Peyer's patch (tissue), 4 donors: Measurements from ENCODE around the gene LRIG3. TPM values are rescaled to one million over a fixed set of nuclear protein-coding genes. Genes with fewer than 3 reads are reported as not detected.

ENCODE experiments used
- DNase-seq, 3 donors: peaks; one replicate each; pipeline ENCODE4 v3.0.0-alpha.2; 2017 to 2019
- H3K27ac ChIP-seq, 4 donors: fragments of 200-600 bp; sonication (generic); one replicate each; pipeline ENCODE4 v1.5.1; 2016 to 2019
- H3K27me3 ChIP-seq, 2 donors: fragments of 200-600 bp; sonication (generic); one replicate each; pipeline ENCODE4 v1.5.1; 2019
- H3K36me3 ChIP-seq, 3 donors: fragments of 200-600 bp; sonication (generic); one replicate each; pipeline ENCODE4 v1.5.1; 2016 to 2019
- H3K4me1 ChIP-seq, 4 donors: fragments of 200-600 bp; sonication (generic); one replicate each; pipeline ENCODE4 v1.5.1; 2016 to 2019
- H3K4me3 ChIP-seq, 4 donors: fragments of 200-600 bp; sonication (generic); 1 replicate in 3 of 4; 2 replicates in 1 of 4; pipeline ENCODE4 v1.5.1; 2016 to 2019; ENCODE audit warnings: mild to moderate bottlenecking in 1 of 4
- H3K9me3 ChIP-seq, 4 donors: fragments of 200-600 bp; sonication (generic); one replicate each; pipeline ENCODE4 v1.5.1; 2016 to 2019; ENCODE audit warnings: mild to moderate bottlenecking in 1 of 4
- CTCF ChIP-seq, 6 experiments: fragments of 450-650 bp in 4 of 6; fragments of 200-600 bp in 2 of 6; sonication (generic) in 1 of 6; IDR thresholded peaks; one replicate each; pipeline ENCODE4 v1.5.1; 2017 to 2019; ENCODE audit warnings: antibody characterized with exemption in 6 of 6, mild to moderate bottlenecking in 3 of 6, moderate library complexity in 1 of 6
- POLR2A ChIP-seq, 2 donors: fragments of 450-650 bp; IDR thresholded peaks; one replicate each; pipeline ENCODE4 v1.5.1; 2017; ENCODE audit warnings: antibody characterized with exemption in 2 of 2, mild to moderate bottlenecking in 2 of 2, moderate library complexity in 2 of 2
- total RNA-seq, 4 donors: library from RNA; depleted of rRNA; stranded (reverse); fragments of >200 nt; gene quantifications; one replicate each; pipeline ENCODE4 v1.1.0, GENCODE V29; 2016

The LRIG3 gene
- total RNA-seq, 4 donors from 2014 or later, result 56.9 to 136 (median 69.8) TPM

GRCh38 chr12:58883576-58884334 lies 36.5 kb downstream of the LRIG3 start:
- H3K27me3 ChIP-seq, result no peaks in the 10 kb centered on the region
- H3K4me3 ChIP-seq, result no peak overlapping the region
- peaks cover 0 to 92% (median 0%) of the 10 kb centered on the region in 3 donors for H3K36me3 ChIP-seq
- no peaks in the 10 kb centered on the region for H3K4me1 ChIP-seq
- no peaks in the 10 kb centered on the region for H3K9me3 ChIP-seq
- no peak for DNase-seq
- no peak overlapping the region for H3K27ac ChIP-seq
- no peak for TF ChIP-seq POLR2A (IDR thresholded peaks at IDR 0.05)
- TF ChIP-seq CTCF (IDR thresholded peaks at IDR 0.05), result no peak

- H3K27me3 ChIP-seq, result no peaks in the 10 kb centered on the region
- H3K9me3 ChIP-seq, result no peaks in the 10 kb centered on the region
- DNase-seq, result no peak
- no peak overlapping the region for H3K27ac ChIP-seq
- no peak for TF ChIP-seq POLR2A (IDR thresholded peaks at IDR 0.05)
- TF ChIP-seq CTCF (IDR thresholded peaks at IDR 0.05), result no peak
- H3K36me3 ChIP-seq, result peaks cover 0 to 92% (median 0%) of the 10 kb centered on the region in 3 donors
- no peak overlapping the region for H3K4me3 ChIP-seq
- no peaks in the 10 kb centered on the region for H3K4me1 ChIP-seq
These were observed 37.5 kb downstream of the LRIG3 start for GRCh38 chr12:58882826-58883225.

GRCh38 chr12:58881816-58882215 lies 38.5 kb downstream of the LRIG3 start:
- Histone ChIP-seq H3K9me3 (no peaks in the 10 kb centered on the region), H3K27me3 (no peaks in the 10 kb centered on the region), H3K4me1 (no peaks in the 10 kb centered on the region), H3K4me3 (no peak overlapping the region), H3K36me3 (peaks cover 0 to 93% (median 0%) of the 10 kb centered on the region in 3 donors), H3K27ac (no peak overlapping the region)
- TF ChIP-seq POLR2A (IDR thresholded peaks at IDR 0.05) (no peak), CTCF (IDR thresholded peaks at IDR 0.05) (no peak)
- no peak for DNase-seq

- H3K9me3 ChIP-seq, result no peaks in the 10 kb centered on the region
- no peak overlapping the region for H3K4me3 ChIP-seq
- no peak overlapping the region for H3K27ac ChIP-seq
- H3K27me3 ChIP-seq, result no peaks in the 10 kb centered on the region
- H3K36me3 ChIP-seq, result peaks cover 0 to 93% (median 0%) of the 10 kb centered on the region in 3 donors
- no peak for DNase-seq
- TF ChIP-seq POLR2A (IDR thresholded peaks at IDR 0.05) (no peak), CTCF (IDR thresholded peaks at IDR 0.05) (no peak)
- H3K4me1 ChIP-seq, result no peaks in the 10 kb centered on the region
These were observed 39.7 kb downstream of the LRIG3 start for GRCh38 chr12:58880639-58881038.

GRCh38 chr12:58877243-58877743 lies 43.0 kb downstream of the LRIG3 start:
- Histone ChIP-seq H3K27me3 (no peaks in the 10 kb centered on the region), H3K4me3 (no peak overlapping the region), H3K4me1 (no peaks in the 10 kb centered on the region), H3K9me3 (no peaks in the 10 kb centered on the region), H3K36me3 (peaks cover 0 to 99% (median 0%) of the 10 kb centered on the region in 3 donors), H3K27ac (no peak overlapping the region)
- TF ChIP-seq CTCF (IDR thresholded peaks at IDR 0.05), result no peak
- no peak for TF ChIP-seq POLR2A (IDR thresholded peaks at IDR 0.05)
- no peak for DNase-seq
